ENCODE results near the gene POLR1F. TPM values are rescaled to one million over a fixed set of nuclear protein-coding genes. Genes with fewer than 3 reads are reported as not detected.

POLR1F gene
- total RNA-seq, 1 donor from 2014 or later, result 14.7 TPM

DNA sequence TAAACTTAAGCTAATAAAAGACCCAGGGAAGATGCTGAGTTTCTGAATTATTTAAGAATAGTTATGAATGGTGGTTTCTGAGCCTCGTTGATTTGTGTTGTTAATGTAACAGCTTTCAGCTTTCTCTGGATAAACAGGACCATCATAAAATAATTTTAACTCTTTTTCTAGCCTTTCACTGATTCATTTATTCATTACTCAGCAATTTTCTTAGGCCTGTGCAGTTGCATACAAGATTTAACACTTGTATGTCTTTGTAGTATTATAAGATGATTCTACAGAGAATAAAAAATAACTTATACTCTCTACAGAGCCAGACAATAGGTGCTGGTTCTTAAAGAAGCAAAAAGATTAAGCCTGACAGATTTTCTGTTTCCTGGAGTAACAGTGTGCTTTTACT is 35.2 kb upstream of the POLR1F start:
- Mint-ChIP-seq H3K4me3 (no peak overlapping the region), H3K4me1 (ENCODE audit: unreplicated experiment) (no peaks in the 10 kb centered on the region), H3K36me3 (no peaks in the 10 kb centered on the region)

GRCh38 chr7:19728716-19729115 is 19.9 kb upstream of the POLR1F start:
- Mint-ChIP-seq H3K27me3 (no peaks in the 10 kb centered on the region), H3K4me1 (ENCODE audit: unreplicated experiment) (no peaks in the 10 kb centered on the region), H3K9me3 (no peaks in the 10 kb centered on the region), H3K36me3 (no peaks in the 10 kb centered on the region), H3K4me3 (no peak overlapping the region), H3K27ac (no peak overlapping the region)
- TF ChIP-seq, protein P1, sequence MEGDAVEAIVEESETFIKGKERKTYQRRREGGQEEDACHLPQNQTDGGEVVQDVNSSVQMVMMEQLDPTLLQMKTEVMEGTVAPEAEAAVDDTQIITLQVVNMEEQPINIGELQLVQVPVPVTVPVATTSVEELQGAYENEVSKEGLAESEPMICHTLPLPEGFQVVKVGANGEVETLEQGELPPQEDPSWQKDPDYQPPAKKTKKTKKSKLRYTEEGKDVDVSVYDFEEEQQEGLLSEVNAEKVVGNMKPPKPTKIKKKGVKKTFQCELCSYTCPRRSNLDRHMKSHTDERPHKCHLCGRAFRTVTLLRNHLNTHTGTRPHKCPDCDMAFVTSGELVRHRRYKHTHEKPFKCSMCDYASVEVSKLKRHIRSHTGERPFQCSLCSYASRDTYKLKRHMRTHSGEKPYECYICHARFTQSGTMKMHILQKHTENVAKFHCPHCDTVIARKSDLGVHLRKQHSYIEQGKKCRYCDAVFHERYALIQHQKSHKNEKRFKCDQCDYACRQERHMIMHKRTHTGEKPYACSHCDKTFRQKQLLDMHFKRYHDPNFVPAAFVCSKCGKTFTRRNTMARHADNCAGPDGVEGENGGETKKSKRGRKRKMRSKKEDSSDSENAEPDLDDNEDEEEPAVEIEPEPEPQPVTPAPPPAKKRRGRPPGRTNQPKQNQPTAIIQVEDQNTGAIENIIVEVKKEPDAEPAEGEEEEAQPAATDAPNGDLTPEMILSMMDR (conservative IDR thresholded peaks at IDR 0.05), result no peak
- no peak for DNase-seq (ENCODE audit: extremely low spot score, unreplicated experiment)

More for the DNA sequence above, 35.2 kb upstream of the POLR1F start:
- TF ChIP-seq, protein P1 (conservative IDR thresholded peaks at IDR 0.05), result no peak
- Mint-ChIP-seq H3K9me3 (no peaks in the 10 kb centered on the region), H3K27ac (no peak overlapping the region), H3K27me3 (no peaks in the 10 kb centered on the region)
- DNase-seq (ENCODE audit: extremely low spot score, unreplicated experiment), result no peak

- TF ChIP-seq, protein P1 (conservative IDR thresholded peaks at IDR 0.05), result no peak
- Mint-ChIP-seq H3K36me3 (no peaks in the 10 kb centered on the region), H3K4me1 (ENCODE audit: unreplicated experiment) (no peaks in the 10 kb centered on the region), H3K27ac (no peak overlapping the region), H3K27me3 (no peaks in the 10 kb centered on the region), H3K4me3 (no peak overlapping the region), H3K9me3 (no peaks in the 10 kb centered on the region)
- DNase-seq (ENCODE audit: extremely low spot score, unreplicated experiment), result no peak
Observed at GRCh38 chr7:19725770-19726169, 16.9 kb upstream of the POLR1F start.

DNA sequence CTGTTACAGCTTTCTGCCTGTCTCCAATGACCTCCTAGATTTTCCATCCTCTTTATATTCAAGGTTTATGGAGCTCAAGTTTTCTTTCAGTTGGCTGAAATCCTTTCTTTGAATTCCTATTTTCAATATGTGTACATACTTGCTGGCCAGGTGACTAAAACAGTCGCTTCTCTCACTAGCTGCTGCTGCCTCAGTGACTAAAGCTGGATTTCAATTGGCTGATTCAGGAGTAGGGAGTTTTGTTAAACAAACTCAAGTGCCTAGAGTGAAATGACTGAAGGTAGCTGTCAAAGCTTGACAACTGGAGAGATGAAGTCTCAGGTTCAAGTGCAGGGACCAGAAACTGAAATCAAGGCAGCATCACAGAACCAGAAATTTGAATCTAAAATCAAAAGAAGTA is 6.7 kb upstream of the POLR1F start:
- H3K4me3 Mint-ChIP-seq, result no peak overlapping the region
- TF ChIP-seq, protein P1 (conservative IDR thresholded peaks at IDR 0.05), result no peak

GRCh38 chr7:19713676-19714075 is 4.8 kb upstream of the POLR1F start:
- Mint-ChIP-seq H3K9me3 (no peaks in the 10 kb centered on the region), H3K4me3 (no peak overlapping the region), H3K36me3 (no peaks in the 10 kb centered on the region), H3K4me1 (ENCODE audit: unreplicated experiment) (peaks cover 5% of the 10 kb centered on the region), H3K27me3 (peaks cover 14% of the 10 kb centered on the region), H3K27ac (no peak overlapping the region)
- TF ChIP-seq, protein P1 (conservative IDR thresholded peaks at IDR 0.05), result peak; percentile 82
- no peak for DNase-seq (ENCODE audit: extremely low spot score, unreplicated experiment)

More for the DNA sequence above, 6.7 kb upstream of the POLR1F start:
- Mint-ChIP-seq H3K9me3 (no peaks in the 10 kb centered on the region), H3K27ac (no peak overlapping the region), H3K27me3 (peaks cover 14% of the 10 kb centered on the region), H3K4me1 (ENCODE audit: unreplicated experiment) (no peaks in the 10 kb centered on the region), H3K36me3 (no peaks in the 10 kb centered on the region)
- no peak for DNase-seq (ENCODE audit: extremely low spot score, unreplicated experiment)

GRCh38 chr7:19709249-19709578 is 377 bp upstream of the POLR1F start:
- Mint-ChIP-seq H3K4me1 (ENCODE audit: unreplicated experiment) (peaks cover 30% of the 10 kb centered on the region), H3K4me3 (peak overlapping the region; percentile 96), H3K9me3 (no peaks in the 10 kb centered on the region), H3K27me3 (peaks cover 5% of the 10 kb centered on the region), H3K36me3 (no peaks in the 10 kb centered on the region), H3K27ac (peak overlapping the region; percentile 97)
- TF ChIP-seq, protein P1 (conservative IDR thresholded peaks at IDR 0.05), result no peak
- DNase-seq (ENCODE audit: extremely low spot score, unreplicated experiment), result no peak

Data from type B pancreatic cell (in vitro differentiated cells).